Endodermal cell (in vitro differentiated cells): Measurements from ENCODE around the gene ALDH3B1. TPM values are rescaled to one million over a fixed set of nuclear protein-coding genes. Genes with fewer than 3 reads are reported as not detected.
A peak's percentile ranks its signal among the peaks of the same experiment; 100 is the strongest.

Experiments used
- DNase-seq: peaks from one replicate; pipeline ENCODE4 v3.0.0-alpha.2; 2017
- H3K27ac ChIP-seq: 2 replicates; pipeline ENCODE4 v1.5.1; 2013; ENCODE audit warnings: mild to moderate bottlenecking, low read depth, low read length, moderate library complexity
- H3K27me3 ChIP-seq: 2 replicates; pipeline ENCODE4 v1.6.1; 2013; ENCODE audit warnings: mild to moderate bottlenecking, low read length, moderate library complexity; ENCODE audit not compliant: insufficient read depth, control insufficient read depth, poor library complexity, severe bottlenecking
- H3K36me3 ChIP-seq: 2 replicates; pipeline ENCODE4 v1.7.0; 2013; ENCODE audit warnings: mild to moderate bottlenecking, low read length, moderate library complexity; ENCODE audit not compliant: control insufficient read depth, insufficient read depth
- H3K4me1 ChIP-seq: one replicate; pipeline ENCODE4 v1.7.0; 2013; ENCODE audit warnings: low read length; ENCODE audit not compliant: control insufficient read depth, insufficient read depth
- H3K4me3 ChIP-seq: 2 replicates; pipeline ENCODE4 v1.5.1; 2013; ENCODE audit warnings: mild to moderate bottlenecking, low read length, moderate library complexity
- H3K9ac ChIP-seq: 2 replicates; pipeline ENCODE4 v1.6.1; 2013; ENCODE audit warnings: mild to moderate bottlenecking, low read length, moderate library complexity; ENCODE audit not compliant: poor library complexity, severe bottlenecking; ENCODE audit errors: extremely low read depth
- H3K9me3 ChIP-seq: 2 replicates; pipeline ENCODE4 v1.6.1; 2013; ENCODE audit warnings: mild to moderate bottlenecking, low read length, moderate library complexity; ENCODE audit not compliant: control insufficient read depth
- H3K27ac Mint-ChIP-seq: 2 replicates; pipeline ENCODE4 v1.8.0; 2020; ENCODE audit warnings: mixed read lengths
- H3K27me3 Mint-ChIP-seq: 2 replicates; pipeline ENCODE4 v1.8.0; 2021; ENCODE audit warnings: mild to moderate bottlenecking, mixed read lengths; ENCODE audit not compliant: insufficient read depth
- H3K36me3 Mint-ChIP-seq: 2 replicates; pipeline ENCODE4 v1.8.0; 2020; ENCODE audit warnings: low read depth, mixed read lengths
- H3K4me1 Mint-ChIP-seq: 2 replicates; pipeline ENCODE4 v1.8.0; 2020; ENCODE audit warnings: mixed read lengths
- H3K4me3 Mint-ChIP-seq: 2 replicates; pipeline ENCODE4 v1.8.0; 2020; ENCODE audit warnings: mild to moderate bottlenecking, moderate library complexity, mixed read lengths
- H3K9me3 Mint-ChIP-seq: 2 replicates; pipeline ENCODE4 v1.8.0; 2020; ENCODE audit warnings: mild to moderate bottlenecking, mixed read lengths
- WGBS, 2 experiments: methylation state at CpG; one replicate each; pipeline versions ENCODE4 v1.1.5 to v1.1.7; 2013; ENCODE audit warnings: missing lambda C conversion rate in 2 of 2, mixed read lengths in 1 of 2; ENCODE audit not compliant: insufficient coverage in 1 of 2, insufficient read length in 1 of 2; 5-methylcytosine and 5-hydroxymethylcytosine counted together
- total RNA-seq, 2 donors: library from RNA; stranded (reverse); fragmentation: NEBNext Ultra II Directional in 1 of 2; extraction: Animal tissue kit (Norgen Biotek cat#: 25700) in 1 of 2; gene quantifications; 2 replicates in 1 of 2; 3 replicates in 1 of 2; pipeline ENCODE4 v1.2.1, GENCODE V29; 2021
- TF ChIP-seq, protein P1 (sequence below): fragments of 200-600 bp; sonication (generic); conservative IDR thresholded peaks from 2 replicates; pipeline ENCODE4 v1.5.0; 2021; ENCODE audit warnings: antibody characterized with exemption, mild to moderate bottlenecking

Gene ALDH3B1
- total RNA-seq, 2 donors from 2014 or later = 0.11 TPM; not detected in 1

DNA sequence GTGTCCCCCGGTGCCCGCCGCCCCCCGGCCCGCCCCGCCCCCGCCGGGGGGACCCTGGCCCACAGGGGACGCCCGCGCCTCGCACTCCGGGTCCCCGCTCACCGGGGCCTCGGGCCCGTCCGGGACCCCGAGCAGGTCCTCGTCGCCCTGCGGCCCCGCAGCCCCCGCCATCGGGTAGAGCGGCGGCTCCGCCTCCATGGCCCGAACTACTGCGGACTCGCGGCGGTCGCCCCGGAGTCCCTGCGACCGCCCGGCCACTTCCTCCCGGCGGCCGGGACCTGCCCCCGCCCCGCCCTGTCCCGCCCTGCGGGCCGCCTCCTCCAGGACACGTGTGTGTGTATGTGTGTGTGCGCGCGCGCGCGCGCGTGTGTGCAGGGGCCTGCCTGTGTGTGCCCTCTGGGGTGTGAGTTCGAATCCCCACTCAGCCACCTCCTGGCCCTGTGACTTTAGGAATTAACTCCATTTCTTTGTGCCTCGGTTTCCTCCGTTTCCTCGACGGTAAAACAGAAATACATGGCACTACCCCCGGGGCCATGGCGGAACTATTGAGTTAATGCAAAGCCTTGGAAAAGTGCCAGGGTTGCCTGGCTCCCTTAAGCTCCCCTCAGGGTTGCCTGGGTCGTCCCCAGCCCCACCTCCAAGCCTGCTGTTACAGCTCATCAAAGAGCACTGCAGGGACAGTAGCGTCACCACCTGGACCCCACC, 6.1 kb upstream of the ALDH3B1 start, which contains the start of gene UNC93B1:
UNC93B1 (minus strand) TSS at position 252 of the 705 bp plus-strand sequence; CDS start at position 198, 54 bp downstream.
- peak within 1 kb of the TSS; percentile 68 for H3K4me3 ChIP-seq
- Mint-ChIP-seq H3K9me3 (peaks cover 3% of the 10 kb centered on the region), H3K4me3 (peak within 1 kb of the TSS; percentile 55), H3K27ac (no peak within 1 kb of the TSS), H3K36me3 (peaks cover 4% of the 10 kb centered on the region), H3K4me1 (peaks cover 2% of the 10 kb centered on the region), H3K27me3 (peaks cover 8% of the 10 kb centered on the region)
- no peak within 1 kb of the TSS for H3K27ac ChIP-seq
- 8 to 21% methylated on average over 16 to 64 of the region's 64 CpGs for WGBS, 2 experiments
- TF ChIP-seq, protein P1, sequence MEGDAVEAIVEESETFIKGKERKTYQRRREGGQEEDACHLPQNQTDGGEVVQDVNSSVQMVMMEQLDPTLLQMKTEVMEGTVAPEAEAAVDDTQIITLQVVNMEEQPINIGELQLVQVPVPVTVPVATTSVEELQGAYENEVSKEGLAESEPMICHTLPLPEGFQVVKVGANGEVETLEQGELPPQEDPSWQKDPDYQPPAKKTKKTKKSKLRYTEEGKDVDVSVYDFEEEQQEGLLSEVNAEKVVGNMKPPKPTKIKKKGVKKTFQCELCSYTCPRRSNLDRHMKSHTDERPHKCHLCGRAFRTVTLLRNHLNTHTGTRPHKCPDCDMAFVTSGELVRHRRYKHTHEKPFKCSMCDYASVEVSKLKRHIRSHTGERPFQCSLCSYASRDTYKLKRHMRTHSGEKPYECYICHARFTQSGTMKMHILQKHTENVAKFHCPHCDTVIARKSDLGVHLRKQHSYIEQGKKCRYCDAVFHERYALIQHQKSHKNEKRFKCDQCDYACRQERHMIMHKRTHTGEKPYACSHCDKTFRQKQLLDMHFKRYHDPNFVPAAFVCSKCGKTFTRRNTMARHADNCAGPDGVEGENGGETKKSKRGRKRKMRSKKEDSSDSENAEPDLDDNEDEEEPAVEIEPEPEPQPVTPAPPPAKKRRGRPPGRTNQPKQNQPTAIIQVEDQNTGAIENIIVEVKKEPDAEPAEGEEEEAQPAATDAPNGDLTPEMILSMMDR = no peak
- peaks cover 7% of the 10 kb centered on the region for H3K27me3 ChIP-seq
- peak; percentile 91 for DNase-seq
- no peaks in the 10 kb centered on the region for H3K9me3 ChIP-seq
- no peaks in the 10 kb centered on the region for H3K4me1 ChIP-seq
- no peak within 1 kb of the TSS for H3K9ac ChIP-seq
- no peaks in the 10 kb centered on the region for H3K36me3 ChIP-seq

GRCh38 chr11:68004551-68005335, 5.4 kb upstream of the ALDH3B1 start:
- H3K4me1 ChIP-seq = no peaks in the 10 kb centered on the region
- 92 to 93% methylated on average over 6 to 12 of the region's 14 CpGs for WGBS, 2 experiments
- H3K36me3 ChIP-seq = no peaks in the 10 kb centered on the region
- H3K4me3 ChIP-seq = peak overlapping the region; percentile 68
- no peak overlapping the region for H3K9ac ChIP-seq
- no peaks in the 10 kb centered on the region for H3K9me3 ChIP-seq
- no peak overlapping the region for H3K27ac ChIP-seq
- peak; percentile 67 for DNase-seq
- Mint-ChIP-seq H3K27me3 (peaks cover 8% of the 10 kb centered on the region), H3K4me3 (peak overlapping the region; percentile 55), H3K27ac (no peak overlapping the region), H3K4me1 (peaks cover 2% of the 10 kb centered on the region), H3K36me3 (peaks cover 4% of the 10 kb centered on the region), H3K9me3 (peaks cover 10% of the 10 kb centered on the region)
- peaks cover 7% of the 10 kb centered on the region for H3K27me3 ChIP-seq
- TF ChIP-seq, protein P1 = no peak

- no peak overlapping the region for H3K9ac ChIP-seq
- no peaks in the 10 kb centered on the region for H3K4me1 ChIP-seq
- Mint-ChIP-seq H3K9me3 (peaks cover 10% of the 10 kb centered on the region), H3K36me3 (peaks cover 4% of the 10 kb centered on the region), H3K4me1 (peaks cover 2% of the 10 kb centered on the region), H3K4me3 (no peak overlapping the region), H3K27me3 (peaks cover 8% of the 10 kb centered on the region), H3K27ac (no peak overlapping the region)
- H3K4me3 ChIP-seq = no peak overlapping the region
- no peaks in the 10 kb centered on the region for H3K36me3 ChIP-seq
- H3K9me3 ChIP-seq = no peaks in the 10 kb centered on the region
- peak overlapping the region; percentile 38 for H3K27ac ChIP-seq
- peaks cover 7% of the 10 kb centered on the region for H3K27me3 ChIP-seq
- DNase-seq = no peak
- TF ChIP-seq, protein P1 = no peak
- WGBS, 2 experiments = 98% methylated on average over 6 to 7 of the region's 7 CpGs
These were observed 3.4 kb upstream of the ALDH3B1 start for GRCh38 chr11:68006606-68007166.
